ENCODE results near the gene CYP2E1. TPM values are rescaled to one million over a fixed set of nuclear protein-coding genes. Genes with fewer than 3 reads are reported as not detected.

Gene CYP2E1
- polyA plus RNA-seq, 1 of the 3 experiments (the other 2 are of a cell fraction) = 0.61 TPM

DNA sequence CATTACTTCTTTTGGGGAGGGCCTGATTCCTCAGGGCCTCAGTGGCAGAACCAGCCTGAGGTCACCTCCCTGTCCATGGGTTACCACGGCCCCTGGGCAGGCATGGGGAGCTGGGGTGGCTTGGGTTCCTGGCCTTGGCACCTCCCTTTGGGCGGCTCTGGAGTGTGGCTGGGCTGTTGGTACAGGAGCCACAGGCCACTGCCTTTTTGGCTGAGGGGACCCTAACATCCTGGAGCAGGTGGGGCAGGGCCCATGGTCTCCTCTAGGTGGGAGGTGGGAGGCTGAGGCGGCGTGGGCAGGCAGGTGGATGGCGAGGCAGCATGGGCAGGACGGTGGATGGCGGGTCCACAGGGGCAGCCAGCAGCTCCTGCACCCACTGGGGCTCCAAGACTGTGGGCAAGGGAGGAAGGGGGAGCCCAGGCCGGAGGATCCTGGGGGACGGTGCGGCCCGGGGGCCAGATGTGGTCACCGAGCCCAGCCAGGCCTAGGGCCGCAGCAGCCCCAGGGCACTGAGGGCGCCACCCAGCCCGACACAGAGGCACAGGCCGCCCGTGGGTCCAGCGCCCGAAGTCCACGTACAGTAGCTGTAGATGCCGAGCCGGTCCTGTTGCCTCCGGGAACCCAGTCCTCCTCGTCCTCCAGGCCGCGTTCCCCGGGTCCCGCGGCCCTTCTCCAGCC is 40.6 kb downstream of the CYP2E1 start:
- Histone ChIP-seq H3K4me3 (ENCODE audit: low read depth in 2 of 2, low read length in 1 of 2) (no peak overlapping the region), H2AFZ (ENCODE audit: low read depth) (no peak overlapping the region), H3K9me3 (peaks cover 2% of the 10 kb centered on the region), H3F3A (replicated peaks; ENCODE audit: insufficient read depth) (no peaks in the 10 kb centered on the region), H3K36me3 (replicated peaks in 1 of 2; ENCODE audit: control insufficient read depth in 1 of 2, insufficient read depth in 2 of 2, low read length in 1 of 2) (no peaks in the 10 kb centered on the region), H3K9me2 (no peaks in the 10 kb centered on the region), H3K4me1 (ENCODE audit: control insufficient read depth in 1 of 2, insufficient read depth in 2 of 2, low read depth in 1 of 2, low read length in 1 of 2) (no peaks in the 10 kb centered on the region), H3K27ac (ENCODE audit: low read depth in 2 of 2, low read length in 1 of 2) (no peak overlapping the region), H3K27me3 (ENCODE audit: insufficient read depth) (0 out of 2 replicates have a peak, but pooled peaks cover 4% of the 10 kb centered on the region), H4K20me1 (ENCODE audit: insufficient read depth) (no peaks in the 10 kb centered on the region), H3K4me2 (no peak overlapping the region), H3K79me2 (ENCODE audit: insufficient read depth) (no peaks in the 10 kb centered on the region), H3K9ac (no peak overlapping the region)
- no peak for DNase-seq
- 30% methylated on average over 7 of the region's 29 CpGs for WGBS (ENCODE audit: low lambda C conversion rate)
- no peak for TF ChIP-seq EP300 (IDR thresholded peaks at IDR 0.05; ENCODE audit: borderline replicate concordance in 1 of 2, low read depth in 1 of 2, low read length in 1 of 2)
- TF ChIP-seq NRF1 (IDR thresholded peaks at IDR 0.05; ENCODE audit: low read depth, low read length) = no peak
- TF ChIP-seq SIN3A (IDR thresholded peaks at IDR 0.05; ENCODE audit: borderline replicate concordance, low read depth, low read length) = no peak
- TF ChIP-seq GABPA (IDR thresholded peaks at IDR 0.05; ENCODE audit: low read depth) = no peak
- TF ChIP-seq FOSL2 (IDR thresholded peaks at IDR 0.05; ENCODE audit: borderline replicate concordance, low read depth) = no peak
- no peak for TF ChIP-seq FOXJ3 (CRISPR knock-in tag; IDR thresholded peaks at IDR 0.05)
- TF ChIP-seq, protein P1, sequence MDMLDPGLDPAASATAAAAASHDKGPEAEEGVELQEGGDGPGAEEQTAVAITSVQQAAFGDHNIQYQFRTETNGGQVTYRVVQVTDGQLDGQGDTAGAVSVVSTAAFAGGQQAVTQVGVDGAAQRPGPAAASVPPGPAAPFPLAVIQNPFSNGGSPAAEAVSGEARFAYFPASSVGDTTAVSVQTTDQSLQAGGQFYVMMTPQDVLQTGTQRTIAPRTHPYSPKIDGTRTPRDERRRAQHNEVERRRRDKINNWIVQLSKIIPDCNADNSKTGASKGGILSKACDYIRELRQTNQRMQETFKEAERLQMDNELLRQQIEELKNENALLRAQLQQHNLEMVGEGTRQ (IDR thresholded peaks at IDR 0.05; ENCODE audit: borderline replicate concordance, low read depth, low read length) = no peak
- no peak for TF ChIP-seq MXI1 (IDR thresholded peaks at IDR 0.05; ENCODE audit: low read depth, low read length)
- no peak for TF ChIP-seq ELF1 (IDR thresholded peaks at IDR 0.05)
- TF ChIP-seq RCOR1 (IDR thresholded peaks at IDR 0.05; ENCODE audit: low read length) = no peak
- TF ChIP-seq TEAD4 (IDR thresholded peaks at IDR 0.05; ENCODE audit: borderline replicate concordance, insufficient read depth) = no peak
- TF ChIP-seq, protein P2, sequence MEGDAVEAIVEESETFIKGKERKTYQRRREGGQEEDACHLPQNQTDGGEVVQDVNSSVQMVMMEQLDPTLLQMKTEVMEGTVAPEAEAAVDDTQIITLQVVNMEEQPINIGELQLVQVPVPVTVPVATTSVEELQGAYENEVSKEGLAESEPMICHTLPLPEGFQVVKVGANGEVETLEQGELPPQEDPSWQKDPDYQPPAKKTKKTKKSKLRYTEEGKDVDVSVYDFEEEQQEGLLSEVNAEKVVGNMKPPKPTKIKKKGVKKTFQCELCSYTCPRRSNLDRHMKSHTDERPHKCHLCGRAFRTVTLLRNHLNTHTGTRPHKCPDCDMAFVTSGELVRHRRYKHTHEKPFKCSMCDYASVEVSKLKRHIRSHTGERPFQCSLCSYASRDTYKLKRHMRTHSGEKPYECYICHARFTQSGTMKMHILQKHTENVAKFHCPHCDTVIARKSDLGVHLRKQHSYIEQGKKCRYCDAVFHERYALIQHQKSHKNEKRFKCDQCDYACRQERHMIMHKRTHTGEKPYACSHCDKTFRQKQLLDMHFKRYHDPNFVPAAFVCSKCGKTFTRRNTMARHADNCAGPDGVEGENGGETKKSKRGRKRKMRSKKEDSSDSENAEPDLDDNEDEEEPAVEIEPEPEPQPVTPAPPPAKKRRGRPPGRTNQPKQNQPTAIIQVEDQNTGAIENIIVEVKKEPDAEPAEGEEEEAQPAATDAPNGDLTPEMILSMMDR (IDR thresholded peaks at IDR 0.05) = no peak
- ChIA-PET CTCF (no interaction called here), POLR2A (no interaction called here)

DNA sequence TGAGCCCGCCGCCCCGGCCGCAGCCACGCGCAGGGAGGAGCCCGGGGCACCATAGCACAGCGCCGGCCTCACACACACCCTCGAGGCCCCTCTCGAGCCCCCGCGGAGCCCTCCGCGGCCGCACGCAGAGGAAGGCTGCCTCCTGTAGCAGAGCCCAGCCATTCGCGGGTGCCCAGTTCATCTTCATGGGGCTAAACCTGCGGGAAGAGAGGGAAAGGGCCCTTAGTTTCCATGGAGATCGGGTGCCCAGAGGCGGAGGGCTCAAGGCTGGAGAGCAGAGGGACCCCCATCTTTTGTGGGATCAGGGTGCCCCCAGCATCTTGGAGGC is 41.1 kb downstream of the CYP2E1 start:
- Histone ChIP-seq H3K4me1 (ENCODE audit: control insufficient read depth in 1 of 2, insufficient read depth in 2 of 2, low read depth in 1 of 2, low read length in 1 of 2) (no peaks in the 10 kb centered on the region), H3K27me3 (ENCODE audit: insufficient read depth) (0 out of 2 replicates have a peak, but pooled peaks cover 4% of the 10 kb centered on the region), H3K9me2 (no peaks in the 10 kb centered on the region), H3K27ac (ENCODE audit: low read depth in 2 of 2, low read length in 1 of 2) (no peak overlapping the region), H3F3A (replicated peaks; ENCODE audit: insufficient read depth) (no peaks in the 10 kb centered on the region), H4K20me1 (ENCODE audit: insufficient read depth) (no peaks in the 10 kb centered on the region), H3K9ac (no peak overlapping the region), H3K4me2 (no peak overlapping the region), H3K4me3 (ENCODE audit: low read depth in 2 of 2, low read length in 1 of 2) (no peak overlapping the region), H2AFZ (ENCODE audit: low read depth) (no peak overlapping the region), H3K9me3 (peaks cover 7% of the 10 kb centered on the region), H3K36me3 (replicated peaks in 1 of 2; ENCODE audit: control insufficient read depth in 1 of 2, insufficient read depth in 2 of 2, low read length in 1 of 2) (no peaks in the 10 kb centered on the region), H3K79me2 (ENCODE audit: insufficient read depth) (no peaks in the 10 kb centered on the region)
- ChIA-PET POLR2A (no interaction called here), CTCF (no interaction called here)
- TF ChIP-seq FOSL2 (IDR thresholded peaks at IDR 0.05; ENCODE audit: borderline replicate concordance, low read depth) (no peak), ELF1 (IDR thresholded peaks at IDR 0.05) (no peak), MEF2A (IDR thresholded peaks at IDR 0.05; ENCODE audit: borderline replicate concordance, low read depth) (no peak), POLR2AphosphoS5 (IDR thresholded peaks at IDR 0.05; ENCODE audit: low read depth, low read length) (no peak), YY1 (IDR thresholded peaks at IDR 0.05; ENCODE audit: low read depth) (no peak), EZH2phosphoT487 (IDR thresholded peaks at IDR 0.05; ENCODE audit: borderline replicate concordance, low read depth) (no peak), RAD21 (IDR thresholded peaks at IDR 0.05; ENCODE audit: low read length) (no peak), SIN3A (IDR thresholded peaks at IDR 0.05; ENCODE audit: borderline replicate concordance, low read depth, low read length) (no peak), GATA2 (CRISPR knock-in tag; IDR thresholded peaks at IDR 0.05) (no peak), NFIC (IDR thresholded peaks at IDR 0.05; ENCODE audit: borderline replicate concordance) (no peak)
- TF ChIP-seq, protein P2 (IDR thresholded peaks at IDR 0.05) = no peak
- no peak for DNase-seq
- WGBS (ENCODE audit: low lambda C conversion rate) = 67% methylated on average over 3 of the region's 22 CpGs
